GM06990 (cell line): ENCODE results near the gene CADPS2.

Source experiments
- DNase-seq: peaks from one replicate; pipeline ENCODE4 v3.0.0-alpha.2; 2011; ENCODE audit not compliant: insufficient read length; ENCODE audit errors: extremely low read depth
- H3K27me3 ChIP-seq: replicated peaks from 2 replicates; pipeline ENCODE4 v1.6.0; 2011; ENCODE audit warnings: low read length; ENCODE audit not compliant: control insufficient read depth, insufficient read depth
- H3K36me3 ChIP-seq: 2 replicates; pipeline ENCODE4 v1.5.1; 2011; ENCODE audit warnings: low read length; ENCODE audit not compliant: control insufficient read depth, insufficient read depth
- H3K4me3 ChIP-seq: replicated peaks from 2 replicates; pipeline ENCODE4 v1.5.1; 2011; ENCODE audit warnings: low read depth, mild to moderate bottlenecking, control low read depth, low read length
- CTCF ChIP-seq: IDR thresholded peaks from 2 replicates; pipeline ENCODE4 v1.5.1; 2011; ENCODE audit warnings: low read length, control low read depth, mild to moderate bottlenecking, inconsistent platforms; ENCODE audit not compliant: insufficient read depth, poor library complexity, severe bottlenecking

CADPS2 gene

DNA sequence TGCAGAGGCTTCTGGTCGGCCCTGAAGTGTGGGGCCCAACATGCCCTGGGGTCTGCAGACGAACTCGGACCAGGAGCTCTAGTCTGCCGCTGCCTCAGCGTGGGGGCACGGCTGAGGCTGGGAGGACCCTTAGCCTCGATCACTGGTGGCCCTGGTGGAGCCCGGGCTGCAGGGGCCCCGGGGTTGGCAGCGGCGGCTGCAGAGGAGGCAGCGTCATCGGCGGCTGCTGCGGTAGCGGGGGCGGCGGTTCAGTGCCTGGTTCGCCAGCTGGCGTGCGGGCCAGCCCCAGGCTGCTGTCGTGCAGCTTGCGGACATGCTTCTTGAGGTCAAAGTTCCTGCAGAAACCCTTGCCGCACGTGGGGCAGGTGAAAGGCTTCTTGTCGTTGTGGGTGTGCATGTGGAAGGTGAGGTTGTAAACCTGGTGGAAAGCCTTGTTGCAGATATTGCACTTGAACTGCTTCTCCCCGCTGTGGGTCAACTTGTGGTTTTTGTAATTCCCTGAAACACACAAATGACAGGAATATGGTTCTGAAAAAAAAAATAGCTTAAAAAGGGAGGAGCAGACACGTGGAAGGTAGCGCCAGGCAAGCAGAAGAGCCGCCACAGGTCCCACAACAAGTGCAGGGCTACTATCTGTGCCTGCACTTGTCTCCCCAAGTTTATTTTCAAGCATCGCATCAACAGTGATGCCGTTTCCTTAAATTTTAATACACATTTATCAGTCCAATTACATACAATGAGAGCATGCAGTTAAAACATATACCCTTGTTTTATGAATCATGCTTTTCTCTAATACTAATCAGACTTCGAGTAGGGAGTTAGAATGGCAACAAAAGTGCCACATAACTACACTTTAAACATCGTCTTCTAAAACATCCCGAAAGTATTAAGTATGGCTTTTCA lies 584.2 kb downstream of the CADPS2 start:
- TF ChIP-seq CTCF = no peak
- no peaks in the 10 kb centered on the region; the same call in none of the 2 replicates for H3K27me3 ChIP-seq
- no peak for DNase-seq
- no peak overlapping the region for H3K4me3 ChIP-seq
- no peaks in the 10 kb centered on the region for H3K36me3 ChIP-seq

- Histone ChIP-seq H3K27me3 (no peaks in the 10 kb centered on the region; the same call in none of the 2 replicates), H3K4me3 (no peak overlapping the region), H3K36me3 (no peaks in the 10 kb centered on the region)
- DNase-seq = no peak
- no peak for TF ChIP-seq CTCF
Observed at GRCh38 chr7:122300956-122301833, 585.1 kb downstream of the CADPS2 start.

GRCh38 chr7:122300211-122300932 lies 585.9 kb downstream of the CADPS2 start:
- Histone ChIP-seq H3K4me3 (no peak overlapping the region), H3K27me3 (no peaks in the 10 kb centered on the region; the same call in none of the 2 replicates)
- no peak for TF ChIP-seq CTCF

DNA sequence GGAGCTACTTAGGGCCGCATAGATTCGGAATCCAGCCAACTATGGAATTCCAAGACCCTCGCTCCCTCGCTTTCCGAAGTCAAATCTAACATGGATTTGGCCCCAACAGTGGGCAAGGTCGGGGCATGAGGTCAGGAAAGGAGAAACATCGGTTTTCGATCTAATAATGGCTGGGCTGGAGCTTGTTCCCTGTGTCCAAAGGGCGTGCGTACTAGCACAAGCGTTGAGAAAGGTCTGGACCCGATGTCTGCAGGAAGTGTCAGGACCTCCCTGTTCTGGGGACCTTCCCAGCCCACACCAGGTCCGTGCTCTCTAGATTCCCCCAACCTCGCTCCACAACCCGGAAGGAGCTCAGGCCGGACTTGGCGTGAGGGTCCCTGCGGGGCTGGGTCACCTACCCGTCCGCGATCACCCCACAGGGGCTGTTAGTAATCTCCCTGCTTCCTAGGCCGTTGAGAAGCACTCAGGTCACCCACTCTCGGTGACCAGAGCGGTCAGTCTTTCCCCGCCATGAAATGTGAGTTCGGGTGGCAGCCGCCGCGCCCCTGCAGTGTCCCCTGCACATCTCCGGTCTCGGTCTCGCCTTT lies 586.5 kb downstream of the CADPS2 start:
- no peak for TF ChIP-seq CTCF
- DNase-seq = no peak
- Histone ChIP-seq H3K27me3 (no peaks in the 10 kb centered on the region; the same call in none of the 2 replicates), H3K36me3 (no peaks in the 10 kb centered on the region), H3K4me3 (no peak overlapping the region)

More at GRCh38 chr7:122300211-122300932, 585.9 kb downstream of the CADPS2 start:
- DNase-seq = no peak
- no peaks in the 10 kb centered on the region for H3K36me3 ChIP-seq

DNA sequence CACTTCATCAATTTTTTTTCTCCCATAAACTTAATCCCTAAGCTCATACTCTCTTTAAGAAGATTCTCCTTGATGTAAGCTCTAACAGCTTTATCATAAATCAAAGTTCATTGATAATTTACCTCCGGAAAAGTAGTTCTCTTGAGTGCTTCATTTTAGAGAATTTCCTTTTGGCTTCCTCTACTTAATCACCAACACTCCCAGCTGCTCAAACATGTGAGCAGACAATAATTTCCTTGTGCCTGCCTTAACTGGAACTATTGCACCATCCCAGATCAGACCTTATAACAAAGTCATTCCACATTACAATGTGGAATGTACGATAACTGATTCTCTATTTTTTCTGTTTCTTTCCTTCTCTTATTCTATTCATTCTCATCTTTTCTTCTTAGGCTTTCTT lies 587.6 kb downstream of the CADPS2 start:
- no peak for DNase-seq
- no peaks in the 10 kb centered on the region; the same call in none of the 2 replicates for H3K27me3 ChIP-seq
- no peak for TF ChIP-seq CTCF
- H3K4me3 ChIP-seq = no peak overlapping the region
- H3K36me3 ChIP-seq = no peaks in the 10 kb centered on the region
